ENCODE results near the gene SUSD3.

SUSD3 gene

GRCh38 chr9:93083592-93084470, 25.3 kb downstream of the SUSD3 start:
- ChIA-PET POLR2A (ENCODE audit: low non-redundant PET) (no interaction called here), CTCF (no interaction called here)
- DNase-seq (ENCODE audit: low spot score) = no peak
- no peak for TF ChIP-seq CTCF (conservative IDR thresholded peaks at IDR 0.05; ENCODE audit: low read depth)
- H3K27ac ChIP-seq = no peak overlapping the region

DNA sequence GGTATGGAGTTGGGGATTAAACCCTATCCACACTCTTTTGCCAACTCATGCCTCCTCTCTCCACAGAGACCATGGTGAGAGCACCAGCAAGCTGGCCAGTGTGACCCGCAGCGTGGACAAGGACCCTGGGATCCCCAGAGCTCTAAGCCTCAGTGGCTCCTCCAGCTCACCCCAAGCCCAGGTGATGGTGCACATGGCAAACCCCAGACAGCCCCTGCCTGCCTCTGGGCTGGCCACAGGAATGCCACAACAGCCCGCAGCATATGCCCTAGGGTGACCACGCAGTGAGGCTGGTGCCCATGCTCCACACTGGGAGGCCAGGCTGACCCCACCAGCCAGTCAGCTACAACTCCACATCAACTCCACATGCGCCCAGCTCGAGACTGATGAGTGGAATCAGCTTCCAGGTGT, 26.0 kb downstream of the SUSD3 start:
- POLR2A ChIA-PET (ENCODE audit: low non-redundant PET) = interaction anchor here (0.9 kb wide), 1 partner anchor 11 kb away, joined by 3 read pairs; no protein-coding TSS in a partner anchor
- CTCF ChIA-PET = interaction anchor here (0.6 kb wide), 1 partner anchor 10 kb away, joined by 5 read pairs; no protein-coding TSS in a partner anchor
- H3K27ac ChIP-seq = no peak overlapping the region
- TF ChIP-seq CTCF (conservative IDR thresholded peaks at IDR 0.05; ENCODE audit: low read depth) = no peak
- DNase-seq (ENCODE audit: low spot score) = no peak

GRCh38 chr9:93085676-93086075, 27.2 kb downstream of the SUSD3 start:
- no peak overlapping the region for H3K27ac ChIP-seq
- no peak for TF ChIP-seq CTCF (conservative IDR thresholded peaks at IDR 0.05; ENCODE audit: low read depth)
- ChIA-PET CTCF (no interaction called here), POLR2A (ENCODE audit: low non-redundant PET) (no interaction called here)
- no peak for DNase-seq (ENCODE audit: low spot score)

DNA sequence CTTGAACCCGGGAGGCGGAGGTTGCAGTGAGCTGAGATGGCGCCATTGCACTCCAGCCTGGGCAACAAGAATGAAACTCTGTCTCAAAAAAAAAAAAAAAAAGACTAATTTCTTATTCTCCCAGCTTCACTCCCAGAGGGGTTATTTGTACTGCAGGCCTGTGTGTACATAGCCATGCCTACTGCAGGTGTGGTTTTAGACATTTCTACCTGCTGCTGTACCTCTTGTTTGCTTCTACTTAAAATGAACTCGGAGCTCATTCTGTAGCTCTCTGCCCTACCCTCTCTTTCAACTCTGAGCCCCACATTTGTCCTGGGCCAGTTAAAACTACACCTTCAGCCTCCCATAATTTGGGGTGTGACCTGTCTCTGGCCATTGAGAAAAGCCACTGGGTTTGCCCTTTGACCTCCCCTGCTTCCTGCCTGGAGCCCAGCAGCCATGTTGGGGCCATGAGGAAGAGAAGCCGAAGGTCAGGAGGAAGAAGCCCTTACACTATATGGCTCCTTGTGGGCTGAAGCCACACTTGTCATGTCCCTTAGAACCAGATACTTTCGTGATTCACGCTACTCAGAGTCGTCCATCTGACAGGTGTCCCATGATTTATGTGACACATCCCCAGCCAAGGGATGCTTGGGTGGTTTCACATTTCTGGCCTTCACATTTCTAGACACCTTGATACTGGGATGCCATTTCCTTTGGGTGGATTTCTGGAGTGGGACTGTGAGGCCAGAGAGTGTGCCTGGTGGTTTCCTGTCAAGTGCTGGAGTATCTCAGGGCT, 28.1 kb downstream of the SUSD3 start:
- ChIA-PET CTCF (interaction anchor here (0.9 kb wide), 1 partner anchor 22 kb away, joined by 4 read pairs; no protein-coding TSS in a partner anchor), POLR2A (ENCODE audit: low non-redundant PET) (no interaction called here)
- DNase-seq (ENCODE audit: low spot score) = no peak
- H3K27ac ChIP-seq = no peak overlapping the region
- no peak for TF ChIP-seq CTCF (conservative IDR thresholded peaks at IDR 0.05; ENCODE audit: low read depth)

GRCh38 chr9:93087971-93088655, 29.6 kb downstream of the SUSD3 start:
- POLR2A ChIA-PET (ENCODE audit: low non-redundant PET) = no interaction called here
- no peak for TF ChIP-seq CTCF (conservative IDR thresholded peaks at IDR 0.05; ENCODE audit: low read depth)
- DNase-seq (ENCODE audit: low spot score) = no peak
- H3K27ac ChIP-seq = no peak overlapping the region
- CTCF ChIA-PET = interaction anchor here (0.6 to 0.7 kb wide), 3 partner anchors 32 to 279 kb away, joined by 3 read pairs; no protein-coding TSS in a partner anchor

- ChIA-PET POLR2A (ENCODE audit: low non-redundant PET) (no interaction called here), CTCF (interaction anchor here (0.6 kb wide), 1 partner anchor 80 kb away, joined by 3 read pairs; no protein-coding TSS in a partner anchor)
- no peak for TF ChIP-seq CTCF (conservative IDR thresholded peaks at IDR 0.05; ENCODE audit: low read depth)
- no peak overlapping the region for H3K27ac ChIP-seq
- DNase-seq (ENCODE audit: low spot score) = no peak
Measured at GRCh38 chr9:93088656-93089015, 30.1 kb downstream of the SUSD3 start.
